Calu3 (cell line): ENCODE measurements around the gene DMPK. TPM values are rescaled to one million over a fixed set of nuclear protein-coding genes. Genes with fewer than 3 reads are reported as not detected.

ENCODE experiments used
- BruUV-seq: library from RNA; stranded (reverse); fragments of 400-500 nt; replicated peaks from 2 replicates; lab custom pipeline; 2021; lab: Mats Ljungman, UMichigan
- CTCF ChIA-PET: fragments of 300-600 bp; sonication (Branson Sonifier 250); formaldehyde crosslinking; loops from one replicate; lab custom pipeline; 2022; ENCODE audit warnings: antibody characterized with exemption; lab: Charles Lee
- DNase-seq: peaks from one replicate; pipeline ENCODE4 v3.0.0; 2022
- H3K27ac Mint-ChIP-seq: one replicate; pipeline ENCODE4 v1.8.0; 2022; ENCODE audit warnings: mixed read lengths; ENCODE audit not compliant: unreplicated experiment
- H3K27me3 Mint-ChIP-seq: one replicate; pipeline ENCODE4 v1.8.0; 2022; ENCODE audit warnings: mixed read lengths; ENCODE audit not compliant: unreplicated experiment
- H3K36me3 Mint-ChIP-seq: one replicate; pipeline ENCODE4 v1.8.0; 2022; ENCODE audit warnings: mild to moderate bottlenecking, moderate library complexity, mixed read lengths; ENCODE audit not compliant: insufficient read depth, unreplicated experiment
- H3K4me1 Mint-ChIP-seq: one replicate; pipeline ENCODE4 v1.8.0; 2022; ENCODE audit warnings: mild to moderate bottlenecking, low read depth, mixed read lengths; ENCODE audit not compliant: unreplicated experiment
- H3K4me3 Mint-ChIP-seq: one replicate; pipeline ENCODE4 v1.8.0; 2022; ENCODE audit warnings: mild to moderate bottlenecking, low read depth, moderate library complexity, mixed read lengths; ENCODE audit not compliant: unreplicated experiment
- H3K9me3 Mint-ChIP-seq: one replicate; pipeline ENCODE4 v1.8.0; 2022; ENCODE audit warnings: low read depth, mixed read lengths; ENCODE audit not compliant: unreplicated experiment
- CTCF ChIP-seq: fragments of 200-600 bp; IDR thresholded peaks from one replicate; pipeline ENCODE4 v1.8.0; 2022; ENCODE audit warnings: antibody characterized with exemption; ENCODE audit not compliant: unreplicated experiment
- intact Hi-C: fragments of 100-400 bp; cut with micrococcal nuclease; formaldehyde crosslinking; loops from one replicate; pipeline ENCODE4 v1.10.0; 2022; ENCODE audit not compliant: unreplicated experiment
- total RNA-seq: library from RNA; stranded (reverse); gene quantifications from 2 replicates; pipeline ENCODE4 v1.2.3, GENCODE V29; 2022

The DMPK gene
- total RNA-seq, 1 experiment from 2014 or later = 70.8 TPM

GRCh38 chr19:45785097-45785496, 2.8 kb upstream of the DMPK start:
- Mint-ChIP-seq H3K4me1 (peaks cover 17% of the 10 kb centered on the region), H3K36me3 (peaks cover 53% of the 10 kb centered on the region), H3K27me3 (no peaks in the 10 kb centered on the region), H3K9me3 (no peaks in the 10 kb centered on the region), H3K27ac (no peak overlapping the region), H3K4me3 (no peak overlapping the region)
- DNase-seq = no peak
- BruUV-seq = no TSS peak
- CTCF ChIA-PET = no interaction called here
- intact Hi-C loops = no loop called here
- no peak for TF ChIP-seq CTCF

- CTCF ChIA-PET = no interaction called here
- no peak overlapping the region for H3K27ac Mint-ChIP-seq
- H3K36me3 Mint-ChIP-seq = peaks cover 55% of the 10 kb centered on the region
- intact Hi-C loops = no loop called here
- TF ChIP-seq CTCF = no peak
- no TSS peak for BruUV-seq
- no peak for DNase-seq
- H3K27me3 Mint-ChIP-seq = no peaks in the 10 kb centered on the region
- no peak overlapping the region for H3K4me3 Mint-ChIP-seq
- H3K9me3 Mint-ChIP-seq = no peaks in the 10 kb centered on the region
- peaks cover 17% of the 10 kb centered on the region for H3K4me1 Mint-ChIP-seq
These were observed 1.8 kb upstream of the DMPK start for GRCh38 chr19:45784096-45784495.

GRCh38 chr19:45782820-45783785, 813 bp upstream of the DMPK start:
- Mint-ChIP-seq H3K27me3 (no peaks in the 10 kb centered on the region), H3K9me3 (no peaks in the 10 kb centered on the region), H3K27ac (peak overlapping the region; percentile 12), H3K36me3 (peaks cover 63% of the 10 kb centered on the region), H3K4me3 (no peak overlapping the region), H3K4me1 (peaks cover 17% of the 10 kb centered on the region)
- no peak for TF ChIP-seq CTCF
- BruUV-seq = no TSS peak
- CTCF ChIA-PET = interaction anchor here (0.6 to 3.4 kb wide), 7 partner anchors 10 to 488 kb away, joined by 3 to 17 read pairs (median 7); partner anchors contain the start of gene SIX5
- DNase-seq = no peak
- intact Hi-C loops = no loop called here

- DNase-seq = peak; percentile 78
- peaks cover 17% of the 10 kb centered on the region for H3K4me1 Mint-ChIP-seq
- BruUV-seq = no TSS peak
- CTCF ChIA-PET = interaction anchor here (0.6 to 3.4 kb wide), 4 partner anchors 9 to 225 kb away, joined by 3 to 17 read pairs (median 10); partner anchors contain the start of gene SIX5
- H3K36me3 Mint-ChIP-seq = peaks cover 69% of the 10 kb centered on the region
- intact Hi-C loops = no loop called here
- no peak overlapping the region for H3K4me3 Mint-ChIP-seq
- no peaks in the 10 kb centered on the region for H3K27me3 Mint-ChIP-seq
- no peak for TF ChIP-seq CTCF
- H3K9me3 Mint-ChIP-seq = no peaks in the 10 kb centered on the region
- peak overlapping the region; percentile 12 for H3K27ac Mint-ChIP-seq
These were observed 802 bp downstream of the DMPK start for GRCh38 chr19:45781214-45782161.
